ENCODE measurements around the gene ARHGAP4. TPM values are rescaled to one million over a fixed set of nuclear protein-coding genes. Genes with fewer than 3 reads are reported as not detected.

The ARHGAP4 gene
- total RNA-seq, 1 donor from 2014 or later: 94.3 TPM

DNA sequence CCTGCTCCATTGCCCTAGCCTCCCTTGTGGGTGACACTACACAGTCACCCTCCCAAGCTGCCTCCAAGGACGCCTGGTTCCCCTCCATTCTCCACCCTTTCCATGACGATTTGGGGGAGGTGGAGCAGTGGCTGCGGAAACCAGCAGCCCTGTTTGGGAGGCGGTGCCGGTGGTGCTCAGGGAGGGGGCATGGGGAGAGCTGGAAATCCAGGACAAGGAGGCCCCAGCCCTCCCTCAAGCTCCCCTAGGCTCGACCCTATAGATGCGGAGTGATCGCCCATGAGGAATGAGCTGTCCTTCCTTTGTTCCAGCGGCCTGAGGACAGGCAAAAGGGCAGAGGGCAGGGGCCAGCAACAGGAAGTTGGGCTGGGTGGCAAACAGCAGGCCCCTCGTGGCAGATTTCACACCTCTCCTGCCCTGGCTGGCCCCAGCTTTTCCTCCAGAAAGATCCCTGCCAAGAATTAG is 22.0 kb upstream of the ARHGAP4 start:
- H3K4me3 ChIP-seq: no peak overlapping the region
- H3K27me3 ChIP-seq: no peaks in the 10 kb centered on the region
- intact Hi-C loops (cut with DNase I): no loop called here
- no peaks in the 10 kb centered on the region for H3K9me3 ChIP-seq
- H3K36me3 ChIP-seq: peaks cover 42 to 43% of the 10 kb centered on the region in 2 donors
- peaks cover 4 to 10% of the 10 kb centered on the region in 2 donors for H3K4me1 ChIP-seq
- TF ChIP-seq CTCF (IDR thresholded peaks at IDR 0.05): no peak
- no peak for DNase-seq (ENCODE audit: low spot score in 2 of 2)
- H3K27ac ChIP-seq: no peak overlapping the region

DNA sequence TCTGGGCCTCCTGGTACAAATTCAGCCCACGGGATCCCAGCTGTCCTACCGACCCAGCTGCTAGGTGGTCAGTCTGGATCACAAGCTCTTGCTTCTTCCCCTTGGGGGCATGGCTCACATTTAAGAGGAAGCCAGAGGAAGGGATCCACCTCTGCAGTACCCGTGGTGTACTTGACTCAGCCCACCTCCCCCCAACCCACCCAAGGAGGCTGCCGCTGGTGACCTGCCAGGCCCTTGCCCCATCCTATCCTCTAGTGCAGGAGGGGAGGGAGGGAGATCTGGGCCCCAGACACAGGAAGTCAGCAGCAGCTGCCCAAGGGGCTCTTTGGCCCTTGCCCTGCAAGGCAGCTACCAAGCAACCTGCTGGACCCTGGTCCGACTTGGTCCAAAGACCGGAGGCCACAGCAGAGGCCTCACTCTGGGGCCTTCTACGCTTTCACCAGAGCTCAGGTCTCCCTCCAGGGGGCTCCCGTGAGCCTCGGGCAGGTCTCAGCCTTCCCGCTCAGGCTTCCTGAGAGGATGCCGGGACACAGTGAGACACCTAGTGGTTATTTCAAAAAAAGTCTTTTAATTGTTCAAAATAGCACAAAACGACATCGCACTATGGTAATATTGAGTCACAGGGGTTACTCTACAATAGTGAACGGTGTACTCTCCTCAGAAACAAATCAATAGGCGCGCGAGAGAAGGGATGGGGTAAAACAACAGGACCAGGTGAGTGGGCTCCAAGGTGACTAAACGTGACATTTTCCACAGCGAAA is 21.1 kb upstream of the ARHGAP4 start:
- H3K36me3 ChIP-seq: peaks cover 35 to 37% of the 10 kb centered on the region in 2 donors
- peak in 1 of 2 donors; percentile 83 for DNase-seq (ENCODE audit: low spot score in 2 of 2)
- intact Hi-C loops (cut with DNase I): loop anchor here (2.0 kb wide), 1 partner anchor 24 kb away; no protein-coding TSS in a partner anchor
- TF ChIP-seq CTCF (IDR thresholded peaks at IDR 0.05): peak; percentile 68 to 77 (median 71)
- peak overlapping the region in 1 of 2 donors; percentile 12 for H3K27ac ChIP-seq
- H3K27me3 ChIP-seq: no peaks in the 10 kb centered on the region
- peaks cover 0 to 2% of the 10 kb centered on the region in 2 donors for H3K4me1 ChIP-seq
- no peaks in the 10 kb centered on the region for H3K9me3 ChIP-seq
- H3K4me3 ChIP-seq: no peak overlapping the region

DNA sequence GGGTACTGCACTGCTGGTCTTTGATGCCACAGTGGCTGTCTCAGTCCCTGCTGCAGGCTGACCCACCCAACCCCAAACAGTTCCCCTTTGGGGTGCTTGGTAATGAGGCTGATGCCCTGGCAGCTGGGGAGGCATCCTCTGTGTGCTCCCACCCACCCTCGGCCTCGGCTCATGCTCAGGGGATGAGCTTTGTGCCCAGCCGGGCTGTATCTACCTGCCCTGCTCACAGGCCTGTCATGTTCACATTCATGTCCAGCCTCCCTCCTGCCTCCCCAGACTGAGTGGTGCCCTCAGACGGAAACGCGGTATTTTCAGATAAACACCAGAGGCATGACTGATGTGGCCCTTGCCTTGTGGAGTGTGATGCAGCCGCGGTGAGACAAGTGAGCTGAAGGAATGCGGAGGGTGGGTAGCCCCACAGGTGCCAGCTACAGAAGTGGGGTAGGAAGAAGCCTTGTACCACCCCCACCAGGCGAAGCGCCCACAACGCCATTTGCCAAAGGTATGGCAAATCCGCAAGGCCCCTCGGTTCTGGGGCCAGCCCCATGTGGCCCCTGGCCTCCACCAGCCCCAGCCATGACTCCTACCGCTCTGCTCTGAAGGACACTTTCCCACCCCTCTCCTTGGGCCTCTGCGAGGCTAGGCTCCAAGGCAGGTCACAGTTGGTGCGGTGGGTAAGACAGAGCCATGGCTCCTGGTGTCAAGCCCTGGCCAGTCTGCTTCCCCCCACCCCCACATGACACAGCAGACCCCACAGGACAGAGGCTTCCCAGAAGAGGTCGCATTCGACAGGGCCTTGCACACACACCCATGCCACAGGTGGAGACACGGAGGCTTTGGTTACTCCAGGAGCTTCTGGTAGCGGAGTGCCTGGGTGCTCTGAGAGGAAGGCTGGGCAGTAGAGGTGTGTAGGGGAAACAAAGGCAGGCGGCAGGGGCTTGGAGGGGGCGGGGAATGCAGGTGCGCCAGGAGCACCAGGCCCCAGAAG is 20.2 kb upstream of the ARHGAP4 start:
- H3K9me3 ChIP-seq: no peaks in the 10 kb centered on the region
- intact Hi-C loops (cut with DNase I): loop anchor here (2.0 kb wide), 1 partner anchor 23 kb away; no protein-coding TSS in a partner anchor
- H3K27ac ChIP-seq: no peak overlapping the region
- DNase-seq (ENCODE audit: low spot score in 2 of 2): no peak
- TF ChIP-seq CTCF (IDR thresholded peaks at IDR 0.05): no peak
- no peaks in the 10 kb centered on the region for H3K27me3 ChIP-seq
- H3K4me3 ChIP-seq: no peak overlapping the region
- peaks cover 25 to 29% of the 10 kb centered on the region in 2 donors for H3K36me3 ChIP-seq
- H3K4me1 ChIP-seq: no peaks in the 10 kb centered on the region

- no peak overlapping the region for H3K27ac ChIP-seq
- TF ChIP-seq CTCF (IDR thresholded peaks at IDR 0.05): no peak
- DNase-seq (ENCODE audit: low spot score in 2 of 2): no peak
- no peaks in the 10 kb centered on the region for H3K27me3 ChIP-seq
- intact Hi-C loops (cut with DNase I): no loop called here
- H3K36me3 ChIP-seq: peaks cover 11 to 15% of the 10 kb centered on the region in 2 donors
- H3K9me3 ChIP-seq: no peaks in the 10 kb centered on the region
- peak overlapping the region in 1 of 2 donors; percentile 48 for H3K4me3 ChIP-seq
- H3K4me1 ChIP-seq: no peaks in the 10 kb centered on the region
Measured at GRCh38 chrX:153944800-153945150, 18.7 kb upstream of the ARHGAP4 start.

DNA sequence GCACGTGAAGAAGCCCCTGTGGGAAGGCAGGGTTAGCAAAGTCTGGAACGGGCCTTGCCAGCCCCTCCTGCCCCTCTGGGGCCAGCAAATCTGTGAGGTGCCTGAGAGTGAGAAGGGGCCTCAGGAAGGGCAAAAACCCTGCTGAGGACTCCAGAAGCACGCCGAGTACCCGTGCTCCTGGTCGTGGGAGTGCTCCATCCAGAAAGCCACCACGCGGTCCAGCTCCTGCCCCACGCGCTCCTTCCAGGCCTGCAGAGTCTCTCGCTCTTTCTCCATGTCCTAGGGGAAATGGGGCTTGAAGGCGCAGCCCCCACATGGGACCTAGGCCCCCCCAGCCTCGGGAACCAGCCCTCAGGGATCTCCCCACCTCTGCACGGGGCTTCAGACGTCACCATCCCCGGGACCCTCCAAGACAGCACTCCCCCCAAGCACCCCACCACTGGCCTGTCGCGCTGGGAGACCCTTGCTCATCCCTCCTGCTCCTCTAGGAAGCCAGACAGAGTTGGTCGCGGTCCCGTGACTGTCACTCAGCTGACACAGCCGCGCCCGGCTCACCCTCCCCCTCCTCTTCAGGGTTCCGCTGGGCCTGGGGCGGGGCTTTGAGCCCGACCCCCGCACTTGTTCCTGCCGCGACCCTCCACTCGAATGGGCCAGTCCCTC is 18.2 kb upstream of the ARHGAP4 start, which contains the start of gene RENBP:
TSS of gene RENBP (minus strand) at position 504 of the 660 bp plus-strand sequence. CDS start at position 471, 33 bp downstream.
- Histone ChIP-seq H3K27ac (no peak within 1 kb of the TSS), H3K4me1 (no peaks in the 10 kb centered on the region), H3K27me3 (no peaks in the 10 kb centered on the region), H3K9me3 (no peaks in the 10 kb centered on the region), H3K36me3 (peaks cover 5 to 9% of the 10 kb centered on the region in 2 donors), H3K4me3 (peak within 1 kb of the TSS; percentile 21 to 48)
- DNase-seq (ENCODE audit: low spot score in 2 of 2): no peak
- intact Hi-C loops (cut with DNase I): no loop called here
- no peak for TF ChIP-seq CTCF (IDR thresholded peaks at IDR 0.05)
